Jurkat, Clone E6-1 (cell line): ENCODE data around the gene ABRACL.
"Not testable (repeated sequence)": the region's sequence is repeated elsewhere in the genome, so short reads cannot be mapped to it uniquely, and the experiment has no call there.

Experiments used
- DNase-seq: peaks from one replicate; pipeline ENCODE4 v3.0.0-alpha.2; 2011; ENCODE audit warnings: low read depth, low spot score
- H3K4me3 ChIP-seq: 2 replicates; pipeline ENCODE4 v1.5.1; 2011; ENCODE audit warnings: mild to moderate bottlenecking, low read length, control low read depth, moderate library complexity

Gene ABRACL

DNA sequence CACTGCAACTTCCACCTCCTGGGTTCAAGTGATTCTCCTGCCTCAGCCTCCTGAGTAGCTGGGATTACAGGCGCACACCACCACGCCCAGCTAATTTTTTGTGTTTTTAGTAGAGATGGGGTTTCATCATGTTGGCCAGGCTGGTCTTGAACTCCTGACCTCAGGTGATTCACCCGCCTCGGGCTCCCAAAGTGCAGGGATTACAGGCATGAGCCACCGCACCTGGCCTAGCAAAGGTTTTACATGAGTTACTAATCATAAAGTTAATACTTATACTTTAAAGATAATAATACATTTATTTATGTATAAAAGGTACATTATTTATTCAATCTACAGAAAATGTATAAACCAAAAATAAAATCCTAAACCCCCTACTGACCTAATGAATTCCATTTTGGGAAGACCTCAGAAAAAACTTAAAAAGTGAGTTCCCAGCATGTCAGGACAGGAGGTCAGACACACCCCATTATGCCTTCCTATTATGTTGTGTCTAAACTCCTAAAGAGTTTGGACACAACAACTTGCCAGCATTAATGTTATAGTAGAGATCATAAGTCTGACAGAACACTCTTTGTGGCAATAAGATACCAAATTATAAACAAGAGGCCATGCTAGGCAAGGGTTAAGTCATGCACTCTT is 21.7 kb downstream of the ABRACL start:
- H3K4me3 ChIP-seq, DNase-seq: not testable (repeated sequence)

DNA sequence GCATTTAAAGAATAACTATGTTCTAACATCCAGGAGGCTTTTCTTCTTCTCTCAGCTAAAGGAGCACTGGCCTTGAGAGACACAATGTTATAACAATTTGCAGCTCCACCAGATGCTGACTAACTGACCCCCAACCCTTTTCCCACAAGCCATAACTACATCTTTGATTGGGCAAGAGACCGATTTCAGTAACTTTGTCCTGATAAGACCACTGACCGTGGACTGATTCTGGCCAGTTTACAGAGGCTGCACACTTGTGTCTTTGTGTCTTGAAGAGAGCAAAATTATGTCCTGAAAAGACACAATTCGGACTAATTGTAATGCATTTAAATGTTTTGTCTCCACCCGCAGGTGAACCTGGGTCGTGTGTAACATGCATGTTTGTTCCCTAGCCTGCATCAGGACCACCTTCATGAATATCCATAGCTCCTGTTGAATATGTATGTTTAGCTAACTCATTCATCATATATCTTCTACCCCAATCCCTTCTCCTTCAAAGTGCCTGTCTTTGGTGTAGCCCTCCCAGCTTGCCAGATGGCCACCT is 22.3 kb downstream of the ABRACL start:
- H3K4me3 ChIP-seq, result no peak overlapping the region
- DNase-seq, result no peak

DNA sequence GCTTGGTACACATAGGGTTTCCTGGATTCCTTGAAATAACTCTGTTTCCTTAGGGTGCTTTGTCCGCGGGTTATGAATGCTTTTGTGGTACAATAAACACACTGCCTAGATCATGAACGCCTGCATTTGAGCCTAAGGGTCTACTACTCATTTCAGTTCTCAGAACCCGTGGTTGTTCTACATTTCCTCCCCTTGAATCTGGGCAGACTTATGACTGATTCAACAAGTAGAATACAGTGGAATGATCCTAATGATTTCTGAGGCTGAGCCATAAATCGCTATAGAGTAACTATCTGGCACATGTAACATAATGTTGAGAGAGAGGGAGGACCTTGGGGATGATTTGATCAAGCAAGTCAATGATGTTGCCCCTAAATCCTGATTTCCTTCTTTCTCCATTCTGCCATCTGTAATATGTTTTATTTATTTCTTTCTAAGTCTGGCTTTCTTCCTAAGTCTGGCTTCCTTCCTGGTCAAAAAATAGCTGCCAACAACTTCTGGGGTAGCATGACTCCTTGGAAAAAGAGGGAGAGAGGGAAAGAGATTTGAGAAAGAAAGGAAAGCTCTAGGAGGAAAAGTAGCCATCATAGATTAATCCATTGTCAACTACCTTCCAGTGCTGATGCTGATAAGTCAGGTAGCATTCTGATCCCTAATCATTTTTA is 23.0 kb downstream of the ABRACL start:
- no peak overlapping the region for H3K4me3 ChIP-seq
- no peak for DNase-seq

DNA sequence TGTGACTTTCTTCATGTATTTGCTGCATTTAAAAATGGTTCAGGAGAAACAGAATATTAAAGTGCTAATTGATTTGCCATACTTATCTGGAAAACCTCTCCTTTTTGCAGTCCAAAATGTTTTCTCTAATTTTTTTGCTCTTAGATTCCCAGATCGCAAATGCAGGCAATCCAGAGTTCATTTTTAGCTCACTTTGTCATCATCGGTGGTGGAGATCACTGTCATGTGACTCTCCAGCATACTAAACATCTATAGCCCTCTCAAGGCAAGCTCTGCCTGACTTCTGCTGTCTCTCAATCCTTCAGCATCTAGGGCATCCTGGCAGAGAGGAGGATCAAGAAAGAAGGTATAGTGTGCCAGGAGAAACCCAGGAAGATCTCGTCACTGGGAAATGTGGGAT is 24.8 kb downstream of the ABRACL start:
- DNase-seq, result no peak
- no peak overlapping the region for H3K4me3 ChIP-seq

DNA sequence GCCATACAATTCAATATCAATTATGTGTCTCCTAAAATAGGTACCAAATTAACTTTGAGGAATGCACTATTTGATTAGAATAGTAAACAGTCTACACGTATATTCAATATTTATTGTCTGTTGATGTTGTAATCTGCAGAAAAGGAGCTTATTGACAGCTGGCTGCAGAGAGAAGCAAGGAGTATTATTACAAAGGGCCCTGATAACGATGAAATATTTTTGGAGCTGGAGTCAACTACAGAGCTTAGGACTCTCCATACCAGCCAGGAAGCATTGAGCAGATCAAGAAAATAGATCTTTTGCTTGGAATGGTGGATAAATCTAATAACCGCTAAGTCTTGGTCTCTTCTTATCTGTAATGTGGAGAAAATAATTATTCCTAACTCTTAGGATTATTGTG is 25.5 kb downstream of the ABRACL start:
- DNase-seq, result no peak

DNA sequence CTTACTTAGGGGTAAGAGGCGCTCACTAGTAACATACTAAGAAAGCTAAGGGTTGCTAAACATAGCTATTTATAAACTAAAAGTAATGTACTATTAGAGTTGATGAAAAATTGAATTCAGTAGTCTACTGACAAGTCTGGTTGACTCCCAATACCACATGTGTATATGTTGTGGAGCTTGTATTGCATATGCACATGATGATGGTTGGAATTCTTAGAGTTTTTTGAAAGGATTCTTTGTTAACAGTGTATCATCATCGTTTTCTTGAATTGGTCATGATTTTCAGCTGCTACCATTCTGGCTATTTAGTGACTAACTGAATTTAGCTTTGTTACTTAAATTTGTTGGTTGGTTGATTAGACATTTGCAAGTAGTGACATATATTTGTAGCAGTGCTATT is 27.2 kb downstream of the ABRACL start:
- no peak for DNase-seq

More for the DNA sequence above, 25.5 kb downstream of the ABRACL start:
- no peak overlapping the region for H3K4me3 ChIP-seq

DNA sequence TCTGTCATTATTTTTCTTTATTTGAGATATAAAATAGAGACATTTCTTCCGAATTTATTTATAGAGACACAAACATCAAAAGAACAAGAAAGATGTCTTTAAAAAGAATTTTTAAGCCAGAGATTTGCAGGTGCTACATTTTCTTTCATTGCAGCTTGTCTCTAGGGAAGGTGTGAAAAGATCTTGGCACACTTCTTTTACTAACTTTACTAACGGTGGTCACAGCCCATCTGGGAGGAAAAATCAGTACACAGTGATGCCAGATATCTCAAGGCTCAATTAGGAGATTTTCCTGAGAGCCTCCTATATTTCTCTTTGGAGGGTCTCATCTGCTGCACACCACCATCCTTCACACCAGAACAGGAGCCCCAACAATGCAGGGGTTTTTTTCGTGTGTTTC is 29.5 kb downstream of the ABRACL start:
- no peak overlapping the region for H3K4me3 ChIP-seq
- no peak for DNase-seq

More for the DNA sequence above, 27.2 kb downstream of the ABRACL start:
- no peak overlapping the region for H3K4me3 ChIP-seq

DNA sequence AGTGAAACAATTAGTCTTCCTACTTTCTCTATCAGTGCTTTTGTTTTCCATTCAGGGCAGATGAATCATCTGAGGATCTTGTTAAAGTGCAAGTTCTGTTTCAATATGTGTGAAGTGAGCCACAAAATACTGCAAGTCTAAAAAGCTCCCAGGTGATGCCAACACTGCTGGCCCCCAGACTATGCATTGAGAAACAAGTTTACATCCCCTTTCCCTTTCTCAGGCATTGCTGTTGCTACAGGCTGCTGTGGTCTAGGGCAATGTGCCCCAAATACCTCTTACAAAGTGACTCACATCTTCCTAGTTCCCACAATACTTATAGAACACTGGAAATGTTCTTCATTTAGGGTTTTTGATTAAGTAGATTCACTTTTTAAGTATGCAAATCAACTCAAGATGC is 31.8 kb downstream of the ABRACL start:
- no peak for DNase-seq

DNA sequence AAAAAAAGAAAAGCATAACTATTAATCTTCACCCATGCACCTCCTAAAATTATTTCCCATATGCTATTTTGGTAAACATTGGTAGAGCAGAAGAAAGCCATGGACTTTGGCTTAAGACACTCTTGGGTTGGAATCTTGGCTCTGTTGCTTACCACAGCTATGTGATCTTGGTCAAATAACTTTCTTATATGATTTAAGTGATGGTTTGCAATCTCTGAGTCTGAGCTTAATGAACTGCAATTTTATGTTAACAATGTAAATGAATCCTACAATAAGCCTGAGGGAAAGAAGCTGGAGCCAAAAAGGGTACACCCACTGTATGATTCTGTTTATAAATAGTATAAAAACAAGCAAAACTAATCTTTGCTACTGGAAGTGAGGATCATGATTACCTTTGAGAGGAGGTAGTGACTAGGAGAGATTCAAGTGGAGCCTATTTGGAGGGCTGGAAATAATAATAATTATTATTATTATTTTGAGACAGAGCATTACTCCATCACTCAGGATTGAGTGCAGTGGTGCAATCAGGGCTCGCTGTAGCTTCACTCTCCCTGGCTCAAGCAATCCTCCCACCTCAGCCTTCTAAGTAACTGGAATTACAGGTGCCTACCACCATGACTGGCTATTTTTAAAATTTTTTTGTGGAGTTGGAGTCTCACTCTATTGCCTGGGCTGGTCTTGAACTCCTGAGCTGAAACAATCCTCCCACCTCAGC is 34.5 kb downstream of the ABRACL start:
- no peak overlapping the region for H3K4me3 ChIP-seq
- DNase-seq, result no peak

More for the DNA sequence above, 31.8 kb downstream of the ABRACL start:
- no peak overlapping the region for H3K4me3 ChIP-seq

DNA sequence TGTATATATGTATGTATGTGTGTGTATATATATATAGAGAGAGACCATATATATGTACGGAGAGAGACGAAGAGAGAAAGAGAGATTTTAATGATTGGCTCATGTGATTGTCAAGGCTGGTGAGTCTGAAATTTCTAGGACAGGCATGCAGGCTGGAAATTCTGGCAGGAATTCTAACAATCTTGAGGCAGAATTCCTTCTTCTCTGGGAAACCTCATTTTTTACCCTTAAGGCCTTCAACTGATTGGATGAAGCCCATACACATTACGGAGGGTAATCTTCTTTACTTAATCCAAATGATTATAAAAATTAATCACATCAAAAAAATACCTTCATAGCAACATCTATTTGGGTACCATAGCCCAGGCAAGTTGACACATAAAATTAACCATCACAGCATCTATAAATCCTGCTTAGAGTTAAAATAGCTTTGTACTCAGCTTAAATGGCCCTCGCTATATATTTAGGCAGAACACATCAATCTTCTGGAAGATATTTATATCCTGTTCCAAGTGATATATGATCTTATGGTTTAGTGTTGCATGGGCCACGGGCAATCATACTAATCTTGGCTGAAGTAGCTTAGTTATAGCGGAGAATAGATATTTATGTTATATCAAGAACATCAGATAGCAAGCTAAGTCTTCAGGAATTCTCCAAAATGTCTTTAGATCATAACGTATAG is 36.6 kb downstream of the ABRACL start:
- H3K4me3 ChIP-seq, result no peak overlapping the region

DNA sequence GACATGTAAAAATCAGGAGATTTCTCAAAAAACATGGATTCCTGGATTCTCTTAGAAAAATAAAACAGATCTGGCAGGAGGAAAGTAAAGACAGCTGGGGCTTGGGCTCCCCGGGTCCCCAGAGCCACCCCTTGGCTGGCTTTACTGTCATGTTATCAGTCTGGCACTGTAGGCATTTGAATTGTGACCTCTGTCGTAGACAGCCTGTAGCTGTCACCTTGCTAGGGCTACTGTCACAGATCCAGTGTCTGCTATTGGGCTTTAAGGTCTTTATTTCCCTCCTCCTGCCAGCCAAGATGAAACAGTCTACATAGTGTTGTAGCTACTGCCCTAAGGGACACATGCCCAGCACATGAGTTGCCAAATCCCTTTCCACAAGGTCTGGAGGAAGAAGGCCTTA is 37.5 kb downstream of the ABRACL start:
- no peak for DNase-seq
- no peak overlapping the region for H3K4me3 ChIP-seq

More for the DNA sequence above, 36.6 kb downstream of the ABRACL start:
- no peak for DNase-seq

DNA sequence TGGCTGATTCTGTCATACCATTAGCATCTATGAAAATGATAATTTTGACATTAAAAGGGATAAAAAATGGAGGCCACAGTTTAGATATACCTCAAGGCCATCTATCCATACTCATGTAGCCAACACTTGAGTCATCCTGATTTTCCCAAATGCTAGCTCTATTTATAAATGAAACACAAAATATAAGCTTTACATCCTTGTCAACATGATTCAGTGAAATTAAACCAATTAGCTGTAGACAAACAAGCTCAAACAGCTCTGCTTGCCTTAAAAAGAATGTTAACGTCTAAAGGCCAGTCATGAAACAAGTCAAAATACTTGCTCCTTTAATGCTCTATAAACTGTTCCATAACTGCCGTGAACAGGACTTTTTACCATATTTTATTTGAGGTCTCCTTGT is 40.3 kb downstream of the ABRACL start:
- H3K4me3 ChIP-seq, result no peak overlapping the region
- DNase-seq, result no peak

DNA sequence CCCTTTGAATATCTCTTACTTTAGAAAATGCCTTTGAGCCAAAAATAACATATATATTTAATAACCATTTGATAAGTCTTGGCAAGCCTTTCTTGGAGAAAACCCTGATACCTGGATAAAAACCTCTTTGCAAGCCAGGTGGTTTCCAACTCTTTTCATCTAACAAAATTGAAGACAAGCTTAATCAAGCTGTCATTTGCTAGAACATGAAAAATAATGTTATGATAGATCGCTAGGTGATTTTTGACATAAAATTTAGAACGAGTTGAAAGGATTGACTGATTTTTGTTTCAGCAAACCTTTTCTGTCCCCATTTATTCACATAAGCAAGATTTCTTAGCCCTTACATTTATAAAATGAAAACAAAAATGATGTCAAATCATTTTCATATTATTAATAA is 44.6 kb downstream of the ABRACL start:
- no peak for DNase-seq
- no peak overlapping the region for H3K4me3 ChIP-seq

DNA sequence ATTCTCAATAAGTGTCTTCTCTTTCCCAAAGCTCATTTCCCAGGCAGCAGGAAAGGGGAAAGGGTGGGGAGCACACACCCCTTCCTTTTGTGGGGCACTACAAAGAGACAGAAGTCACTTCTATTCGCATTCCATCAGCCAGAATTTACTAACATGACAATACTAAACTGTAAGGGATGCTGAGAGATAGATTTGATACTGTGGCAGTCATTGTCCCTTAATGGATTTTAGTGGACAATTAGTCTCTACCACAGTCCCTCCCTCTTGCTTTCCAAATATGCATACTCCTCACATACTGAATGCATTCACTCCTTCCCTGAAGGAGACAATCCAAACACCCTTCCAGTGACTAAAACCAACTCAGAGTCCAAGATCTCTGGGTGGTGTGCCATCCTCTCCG is 50.5 kb downstream of the ABRACL start:
- no peak for DNase-seq
- no peak overlapping the region for H3K4me3 ChIP-seq

DNA sequence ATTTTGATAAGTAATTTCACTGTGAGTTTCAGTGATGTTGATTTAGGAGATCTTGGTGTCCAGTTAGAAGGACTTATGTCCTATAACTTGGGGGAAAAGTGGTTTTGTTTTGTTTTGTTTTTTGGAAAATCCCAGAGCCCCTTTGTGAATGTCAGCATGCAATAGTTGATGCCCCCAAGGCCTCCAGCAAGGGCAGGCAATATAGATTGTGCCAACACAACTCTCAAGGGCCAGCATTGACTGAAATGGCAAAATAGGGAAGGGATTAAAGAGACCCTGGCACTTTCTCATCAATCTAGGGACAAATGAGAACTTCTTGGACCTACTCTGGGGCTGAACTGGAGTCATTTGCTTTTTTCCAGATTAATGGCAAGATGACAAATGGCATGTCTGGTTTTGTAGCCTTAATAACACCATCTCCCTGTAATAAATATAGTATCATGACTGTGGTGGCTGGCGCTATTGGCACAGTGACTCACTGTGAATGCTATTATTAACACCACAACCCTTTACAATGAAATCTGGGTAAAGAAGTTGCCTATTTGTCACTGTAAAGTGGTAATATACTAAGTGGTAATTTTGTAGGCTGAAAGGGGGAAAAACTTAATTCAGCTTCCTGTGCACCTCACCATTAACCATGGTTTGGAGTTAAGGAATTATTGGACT is 51.8 kb downstream of the ABRACL start:
- DNase-seq, result no peak
- no peak overlapping the region for H3K4me3 ChIP-seq

DNA sequence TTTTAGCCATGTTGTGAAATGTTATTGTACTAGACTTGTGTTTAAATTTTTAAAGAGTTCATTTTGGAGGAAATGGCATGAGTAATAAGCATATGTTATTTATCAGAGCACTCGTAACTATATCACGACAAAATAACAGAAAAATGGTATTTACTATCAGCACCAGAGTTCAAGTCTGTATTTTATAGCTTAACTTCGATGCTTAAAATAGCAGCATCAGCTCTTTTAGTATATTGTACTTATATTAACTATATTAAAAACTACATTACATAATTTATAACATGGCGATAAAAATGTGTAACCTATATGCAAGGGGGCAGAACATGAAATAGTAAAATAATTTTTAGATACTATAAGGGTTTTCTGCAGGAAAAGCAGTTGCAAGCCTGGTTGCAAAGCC is 52.9 kb downstream of the ABRACL start:
- no peak for DNase-seq
- no peak overlapping the region for H3K4me3 ChIP-seq

DNA sequence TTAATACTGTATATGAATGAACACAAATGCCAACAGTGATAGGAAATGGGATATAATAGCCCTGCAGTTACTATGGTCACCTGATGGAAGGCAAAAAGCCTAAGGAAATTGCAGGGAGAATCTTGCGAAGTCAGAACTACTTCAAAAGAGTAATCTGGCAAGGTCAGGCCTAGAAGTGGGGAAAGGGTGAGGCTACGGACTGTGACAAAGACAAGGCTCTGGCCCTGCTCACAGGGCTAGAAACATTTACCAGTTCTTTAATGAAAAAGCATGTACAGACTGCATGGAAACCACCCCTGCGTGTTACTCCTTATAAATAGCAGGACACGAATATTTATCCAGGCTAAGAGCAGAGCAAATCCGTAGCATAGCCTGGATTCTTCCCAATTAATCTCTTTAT is 53.8 kb downstream of the ABRACL start:
- H3K4me3 ChIP-seq, result no peak overlapping the region
- no peak for DNase-seq

DNA sequence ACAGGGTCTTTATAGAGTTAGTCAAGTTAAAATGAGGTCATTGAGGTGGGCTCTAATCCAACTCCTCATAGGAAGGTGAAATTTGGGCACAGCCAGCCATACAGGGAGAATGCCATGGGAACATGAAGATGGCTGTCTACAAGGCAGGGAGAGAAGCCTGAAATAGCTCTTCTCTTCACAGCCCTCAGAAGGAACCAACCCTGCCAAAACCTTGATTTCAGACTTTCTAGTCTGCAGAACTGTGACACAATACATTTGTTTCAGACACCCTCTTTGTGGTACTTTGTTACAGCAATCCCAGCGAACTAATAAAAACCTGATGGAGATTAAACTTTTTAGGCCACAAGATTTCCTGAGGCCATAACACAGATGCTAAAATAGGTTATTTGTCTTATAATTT is 63.3 kb downstream of the ABRACL start:
- DNase-seq, result no peak
- H3K4me3 ChIP-seq, result no peak overlapping the region
